ENCODE measurements around the gene THADA. TPM values are rescaled to one million over a fixed set of nuclear protein-coding genes. Genes with fewer than 3 reads are reported as not detected.
"Not testable (repeated sequence)": the region's sequence is repeated elsewhere in the genome, so short reads cannot be mapped to it uniquely, and the experiment has no call there.

The THADA gene
- total and polyA plus RNA-seq, 4 experiments from 2014 or later: 20.3 to 44.8 (median 32.8) TPM

DNA sequence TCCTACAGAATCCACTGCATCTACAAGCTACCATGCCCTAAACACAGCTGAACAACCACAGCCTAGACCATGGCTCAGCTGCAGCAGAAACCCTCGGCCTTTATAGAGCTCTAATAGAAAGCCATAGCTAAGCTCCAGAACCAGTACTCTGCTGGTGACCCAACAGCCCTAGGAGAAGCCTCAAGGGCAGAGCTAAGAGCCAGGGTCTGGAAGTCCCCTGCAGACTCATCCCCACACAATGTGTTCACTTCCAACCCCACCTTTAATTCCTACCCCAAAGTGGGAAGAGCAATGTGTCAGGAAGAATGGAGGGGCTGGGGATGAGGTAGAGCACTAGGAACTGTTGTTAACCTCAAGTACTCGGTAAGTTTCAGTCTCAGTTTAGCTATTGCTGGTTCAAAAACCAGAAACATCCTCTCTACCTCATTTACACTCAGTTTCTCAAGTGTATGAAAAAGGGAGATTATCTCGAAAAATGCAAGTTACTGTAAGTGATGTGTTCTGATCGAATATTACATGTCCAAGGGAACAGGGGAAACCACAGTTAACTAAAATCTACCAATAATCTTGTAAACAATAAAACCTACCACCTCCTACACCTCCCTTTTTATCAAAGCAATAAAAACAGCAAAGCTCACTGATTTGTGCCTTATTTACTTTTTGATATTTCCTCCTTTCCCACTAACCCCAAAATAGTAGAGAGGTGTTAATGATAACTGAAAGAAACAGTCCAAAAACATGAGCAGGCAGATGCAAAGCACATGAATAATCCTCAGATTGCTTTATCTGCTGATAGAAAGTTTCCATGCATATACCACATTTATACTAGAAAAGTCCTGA, 36.2 kb downstream of the THADA start:
- DNase-seq: no peak
- Histone ChIP-seq H3K4me1 (ENCODE audit: insufficient read depth, low read length) (peaks cover 58% of the 10 kb centered on the region), H3K36me3 (ENCODE audit: insufficient read depth, low read length) (peaks cover 4% of the 10 kb centered on the region), H3K27ac (ENCODE audit: low read depth, low read length) (no peak overlapping the region), H3K9me3 (ENCODE audit: control insufficient read depth in 1 of 2, low read length in 2 of 2) (no peaks in the 10 kb centered on the region), H3K27me3 (ENCODE audit: insufficient read depth, low read length) (no peaks in the 10 kb centered on the region), H3K4me3 (ENCODE audit: low read length in 2 of 2) (no peak overlapping the region)
- peak overlapping the region; percentile 67 to 92 (median 82) for H3K27ac Mint-ChIP-seq
- intact Hi-C loops (cut with micrococcal nuclease): no loop called here
- H3K9me3 Mint-ChIP-seq: no peaks in the 10 kb centered on the region
- ChIA-PET CTCF (ENCODE audit: partially characterized antibody) (interaction anchor here (0.8 to 5.6 kb wide), 5 partner anchors 10 to 596 kb away, joined by 3 to 29 read pairs (median 6); no protein-coding TSS in a partner anchor), POLR2A (ENCODE audit: partially characterized antibody) (interaction anchor here (0.6 to 1.3 kb wide), 5 partner anchors 9 to 750 kb away, joined by 3 to 5 read pairs (median 3); no protein-coding TSS in a partner anchor)
- H3K4me1 Mint-ChIP-seq: peaks cover 30 to 46% (median 34%) of the 10 kb centered on the region in 4 donors
- H3K27me3 Mint-ChIP-seq: no peaks in the 10 kb centered on the region
- H3K4me3 Mint-ChIP-seq: peak overlapping the region in 7 of 8 donors; percentile 45 to 77 (median 59)
- peaks cover 46 to 66% of the 10 kb centered on the region in 2 donors for H3K36me3 Mint-ChIP-seq

- H3K27me3 Mint-ChIP-seq: no peaks in the 10 kb centered on the region
- H3K4me1 Mint-ChIP-seq: peaks cover 16 to 26% (median 20%) of the 10 kb centered on the region in 4 donors
- Histone ChIP-seq H3K4me1 (ENCODE audit: insufficient read depth, low read length) (peaks cover 35% of the 10 kb centered on the region), H3K27ac (ENCODE audit: low read depth, low read length) (no peak overlapping the region), H3K4me3 (ENCODE audit: low read length in 2 of 2) (no peak overlapping the region), H3K36me3 (ENCODE audit: insufficient read depth, low read length) (peaks cover 4% of the 10 kb centered on the region), H3K9me3 (ENCODE audit: control insufficient read depth in 1 of 2, low read length in 2 of 2) (no peaks in the 10 kb centered on the region), H3K27me3 (ENCODE audit: insufficient read depth, low read length) (no peaks in the 10 kb centered on the region)
- ChIA-PET POLR2A (ENCODE audit: partially characterized antibody) (interaction anchor here (1.2 kb wide), 1 partner anchor 13 kb away, joined by 3 read pairs; no protein-coding TSS in a partner anchor), CTCF (ENCODE audit: partially characterized antibody) (interaction anchor here (5.6 kb wide), 1 partner anchor 20 kb away, joined by 29 read pairs; no protein-coding TSS in a partner anchor)
- intact Hi-C loops (cut with micrococcal nuclease): no loop called here
- no peak overlapping the region for H3K4me3 Mint-ChIP-seq
- H3K27ac Mint-ChIP-seq: peak overlapping the region in 1 of 7 donors; percentile 77
- peaks cover 43 to 67% of the 10 kb centered on the region in 2 donors for H3K36me3 Mint-ChIP-seq
- no peak for DNase-seq
- no peaks in the 10 kb centered on the region for H3K9me3 Mint-ChIP-seq
Observed at GRCh38 chr2:43557196-43557595, 38.6 kb downstream of the THADA start.

- CTCF ChIA-PET (ENCODE audit: partially characterized antibody): interaction anchor here (0.8 to 5.6 kb wide), 4 partner anchors 10 to 21 kb away, joined by 3 to 29 read pairs (median 4); no protein-coding TSS in a partner anchor
- Mint-ChIP-seq H3K9me3 (no peaks in the 10 kb centered on the region), H3K27me3 (no peaks in the 10 kb centered on the region), H3K4me3 (no peak overlapping the region), H3K4me1 (peaks cover 14 to 19% (median 15%) of the 10 kb centered on the region in 4 donors), H3K27ac (peak overlapping the region in 1 of 7 donors; percentile 18), H3K36me3 (peaks cover 45 to 67% of the 10 kb centered on the region in 2 donors)
- Histone ChIP-seq H3K36me3 (ENCODE audit: insufficient read depth, low read length) (peaks cover 7% of the 10 kb centered on the region), H3K27me3 (ENCODE audit: insufficient read depth, low read length) (no peaks in the 10 kb centered on the region), H3K4me1 (ENCODE audit: insufficient read depth, low read length) (peaks cover 26% of the 10 kb centered on the region), H3K9me3 (ENCODE audit: control insufficient read depth in 1 of 2, low read length in 2 of 2) (no peaks in the 10 kb centered on the region), H3K4me3 (ENCODE audit: low read length in 2 of 2) (no peak overlapping the region), H3K27ac (ENCODE audit: low read depth, low read length) (no peak overlapping the region)
- intact Hi-C loops (cut with micrococcal nuclease): no loop called here
- no peak for DNase-seq
- POLR2A ChIA-PET (ENCODE audit: partially characterized antibody): no interaction called here
Observed at GRCh38 chr2:43556256-43556655, 39.6 kb downstream of the THADA start.

DNA sequence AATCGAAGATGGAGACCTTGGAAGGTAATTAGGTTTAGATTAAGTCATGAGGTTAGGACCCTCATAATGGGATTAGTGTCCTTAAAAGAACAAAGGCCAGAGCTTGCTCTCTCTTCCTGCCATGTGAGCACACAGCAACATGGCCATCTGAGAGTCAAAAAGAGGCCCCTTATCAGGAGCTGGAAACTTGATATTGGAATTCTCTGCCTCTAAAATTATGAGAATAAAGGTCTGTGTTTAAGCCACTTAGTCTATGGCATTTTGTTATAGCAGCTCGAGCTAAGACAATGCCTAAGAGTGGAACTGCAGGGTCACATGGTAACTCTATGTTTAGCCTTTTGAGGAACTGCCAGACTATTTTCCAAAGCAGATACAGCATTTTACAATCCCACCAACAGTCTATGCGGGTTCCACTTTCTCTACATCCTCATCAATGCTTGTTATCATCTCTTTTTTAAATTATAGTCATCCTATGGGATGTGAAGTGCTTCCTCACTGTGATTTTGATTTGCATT, 42.4 kb downstream of the THADA start:
- no peak for DNase-seq
- no peaks in the 10 kb centered on the region for H3K9me3 ChIP-seq (ENCODE audit: control insufficient read depth in 1 of 2, low read length in 2 of 2)
- H3K36me3 ChIP-seq (ENCODE audit: insufficient read depth, low read length): peaks cover 10% of the 10 kb centered on the region
- H3K27me3 Mint-ChIP-seq: no peaks in the 10 kb centered on the region
- no peak overlapping the region for H3K4me3 Mint-ChIP-seq
- ChIA-PET CTCF (ENCODE audit: partially characterized antibody) (interaction anchor here (0.7 to 1.7 kb wide), 4 partner anchors 11 to 608 kb away, joined by 3 to 4 read pairs (median 3); no protein-coding TSS in a partner anchor), POLR2A (ENCODE audit: partially characterized antibody) (no interaction called here)
- H3K36me3 Mint-ChIP-seq: peaks cover 65 to 69% of the 10 kb centered on the region in 2 donors
- peaks cover 5 to 12% (median 7%) of the 10 kb centered on the region in 4 donors for H3K4me1 Mint-ChIP-seq
- H3K27ac Mint-ChIP-seq: peak overlapping the region in 2 of 7 donors; percentile 16 to 37
- H3K27me3 ChIP-seq (ENCODE audit: insufficient read depth, low read length): no peaks in the 10 kb centered on the region
- H3K9me3 Mint-ChIP-seq: peaks cover 0 to 3% (median 0%) of the 10 kb centered on the region in 8 donors
- intact Hi-C loops (cut with micrococcal nuclease): no loop called here
- peaks cover under 1% of the 10 kb centered on the region for H3K4me1 ChIP-seq (ENCODE audit: insufficient read depth, low read length)
- H3K27ac ChIP-seq (ENCODE audit: low read depth, low read length): no peak overlapping the region
- no peak overlapping the region for H3K4me3 ChIP-seq (ENCODE audit: low read length in 2 of 2)

GRCh38 chr2:43551990-43552389, 43.8 kb downstream of the THADA start:
- intact Hi-C loops (cut with micrococcal nuclease): no loop called here
- Histone ChIP-seq H3K27ac (ENCODE audit: low read depth, low read length) (no peak overlapping the region), H3K4me1 (ENCODE audit: insufficient read depth, low read length) (no peaks in the 10 kb centered on the region), H3K27me3 (ENCODE audit: insufficient read depth, low read length) (no peaks in the 10 kb centered on the region), H3K4me3 (ENCODE audit: low read length in 2 of 2) (no peak overlapping the region), H3K36me3 (ENCODE audit: insufficient read depth, low read length) (peaks cover 10% of the 10 kb centered on the region), H3K9me3 (ENCODE audit: control insufficient read depth in 1 of 2, low read length in 2 of 2) (no peaks in the 10 kb centered on the region)
- H3K36me3 Mint-ChIP-seq: peaks cover 61% of the 10 kb centered on the region in 2 donors
- H3K4me3 Mint-ChIP-seq: no peak overlapping the region
- H3K9me3 Mint-ChIP-seq: peaks cover 0 to 4% (median 0%) of the 10 kb centered on the region in 8 donors
- peaks cover 3 to 18% (median 7%) of the 10 kb centered on the region in 4 donors for H3K4me1 Mint-ChIP-seq
- DNase-seq: no peak
- peak overlapping the region in 1 of 7 donors; percentile 18 for H3K27ac Mint-ChIP-seq
- CTCF ChIA-PET (ENCODE audit: partially characterized antibody): interaction anchor here (0.7 to 1.7 kb wide), 4 partner anchors 10 to 606 kb away, joined by 3 to 4 read pairs (median 4); no protein-coding TSS in a partner anchor
- POLR2A ChIA-PET (ENCODE audit: partially characterized antibody): no interaction called here
- no peaks in the 10 kb centered on the region for H3K27me3 Mint-ChIP-seq

GRCh38 chr2:43548381-43548780, 47.5 kb downstream of the THADA start:
- H3K36me3 ChIP-seq (ENCODE audit: insufficient read depth, low read length): peaks cover 10% of the 10 kb centered on the region
- H3K4me1 ChIP-seq (ENCODE audit: insufficient read depth, low read length); H3K27me3 ChIP-seq (ENCODE audit: insufficient read depth, low read length); intact Hi-C loops (cut with micrococcal nuclease); H3K4me3 ChIP-seq (ENCODE audit: low read length in 2 of 2); POLR2A ChIA-PET (ENCODE audit: partially characterized antibody); H3K27ac ChIP-seq (ENCODE audit: low read depth, low read length); H3K9me3 ChIP-seq (ENCODE audit: control insufficient read depth in 1 of 2, low read length in 2 of 2); H3K9me3 Mint-ChIP-seq; H3K27me3 Mint-ChIP-seq: not testable (repeated sequence)
- peak overlapping the region in 2 of 8 donors; percentile 27 to 41 for H3K4me3 Mint-ChIP-seq
- peaks cover 40 to 48% of the 10 kb centered on the region in 2 donors for H3K36me3 Mint-ChIP-seq
- peak; percentile 52 to 65 (median 60) for DNase-seq
- H3K4me1 Mint-ChIP-seq: peaks cover 3 to 18% (median 7%) of the 10 kb centered on the region in 4 donors
- CTCF ChIA-PET (ENCODE audit: partially characterized antibody): interaction anchor here (0.8 kb wide), 1 partner anchor 10 kb away, joined by 4 read pairs; no protein-coding TSS in a partner anchor
- H3K27ac Mint-ChIP-seq: peak overlapping the region in 6 of 7 donors; percentile 29 to 83 (median 54)
